Stimulated activated CD4-positive, alpha-beta T cell treated with anti-CD3 and anti-CD28 coated beads, Interleukin-12 subunit alpha, Interleukin-12 subunit beta, amount 100 ng/mL, for 4 hours (primary cell): ENCODE results near the gene PAPOLG.
"Not testable (repeated sequence)": the region's sequence is repeated elsewhere in the genome, so short reads cannot be mapped to it uniquely, and the experiment has no call there.

Experiments used
- DNase-seq: peaks from one replicate; pipeline ENCODE4 v3.0.0-alpha.2; 2020

Gene PAPOLG

DNA sequence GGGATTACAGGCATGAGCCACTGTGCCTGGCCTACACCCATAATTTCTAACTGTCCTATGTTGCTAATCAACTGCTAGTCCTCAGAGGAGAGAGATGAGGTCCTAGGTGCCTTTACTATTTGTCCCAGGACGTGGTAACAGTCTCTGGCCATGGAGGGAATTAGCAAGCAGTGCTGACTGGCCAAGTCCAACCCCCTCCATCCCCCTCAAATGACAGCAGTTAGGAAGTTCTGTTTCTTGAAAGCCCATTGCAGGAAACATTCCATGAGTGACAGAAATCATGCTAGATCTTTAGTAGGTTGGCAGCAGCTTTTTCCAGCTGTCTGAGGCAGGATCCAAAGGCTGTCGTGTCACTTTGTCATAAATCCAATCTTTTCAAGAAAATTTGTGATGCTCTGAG lies 69.6 kb downstream of the PAPOLG start:
- DNase-seq, result no peak

DNA sequence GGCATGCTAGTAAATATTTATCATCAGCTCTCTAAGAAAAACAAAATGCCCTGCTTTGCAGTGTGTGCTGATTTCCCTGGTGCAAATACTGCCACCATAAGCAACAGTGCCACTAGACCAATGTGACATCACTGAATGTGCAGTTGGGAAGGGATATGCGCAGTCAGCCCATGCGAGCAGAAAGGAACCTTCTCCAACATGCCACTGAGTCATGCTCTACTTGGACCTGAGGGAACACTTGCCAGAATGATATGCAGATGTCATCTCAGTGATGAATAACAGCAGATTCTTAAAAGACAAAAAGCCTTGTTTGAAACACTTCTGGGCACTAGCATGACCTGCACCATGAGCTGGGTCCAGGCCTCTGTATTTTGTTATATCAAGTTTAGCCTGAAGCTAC lies 70.0 kb downstream of the PAPOLG start:
- DNase-seq, result no peak

GRCh38 chr2:60826860-60827259 lies 70.8 kb downstream of the PAPOLG start:
- DNase-seq, result not testable (repeated sequence)

DNA sequence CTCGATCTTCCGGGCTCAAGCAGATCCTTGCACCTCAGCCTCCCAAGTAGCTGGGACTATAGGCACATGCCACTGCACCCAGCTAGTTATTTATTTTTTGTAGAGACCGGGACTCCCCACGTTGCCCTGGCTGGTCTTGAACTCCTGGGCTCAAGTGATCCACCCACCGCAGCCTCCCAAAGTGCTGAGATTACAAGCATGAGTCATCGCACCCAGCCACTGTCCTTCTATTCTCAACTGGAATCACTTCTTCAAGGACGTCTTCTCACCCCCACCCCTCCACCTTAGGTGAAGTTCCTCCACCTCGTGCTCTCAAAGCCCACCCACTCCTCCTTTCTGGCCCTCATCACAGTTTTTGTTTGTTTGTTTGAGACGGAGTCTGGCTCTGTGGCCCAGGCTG lies 71.3 kb downstream of the PAPOLG start:
- DNase-seq, result no peak

- no peak for DNase-seq
These were observed 74.9 kb downstream of the PAPOLG start for GRCh38 chr2:60830991-60831390.

DNA sequence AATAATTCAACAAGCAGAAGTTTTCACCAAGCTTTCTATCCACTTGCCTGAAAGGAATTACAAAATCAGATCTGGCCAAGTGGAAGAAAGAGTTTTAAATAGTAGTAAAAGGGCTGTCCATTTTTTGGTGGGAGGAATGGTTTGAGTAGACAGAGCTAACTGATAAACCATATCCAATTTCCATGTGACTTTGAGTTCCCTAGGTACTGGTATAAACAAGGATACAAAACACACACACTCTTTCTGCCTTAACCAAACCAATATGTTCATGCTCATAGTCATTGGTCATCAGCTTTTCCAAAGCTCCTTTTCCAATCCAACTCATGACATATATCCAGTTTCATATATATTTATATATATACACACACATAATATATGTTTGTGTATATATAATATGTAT lies 75.9 kb downstream of the PAPOLG start:
- no peak for DNase-seq

- DNase-seq, result no peak
These were observed 76.6 kb downstream of the PAPOLG start for GRCh38 chr2:60832621-60833020.

DNA sequence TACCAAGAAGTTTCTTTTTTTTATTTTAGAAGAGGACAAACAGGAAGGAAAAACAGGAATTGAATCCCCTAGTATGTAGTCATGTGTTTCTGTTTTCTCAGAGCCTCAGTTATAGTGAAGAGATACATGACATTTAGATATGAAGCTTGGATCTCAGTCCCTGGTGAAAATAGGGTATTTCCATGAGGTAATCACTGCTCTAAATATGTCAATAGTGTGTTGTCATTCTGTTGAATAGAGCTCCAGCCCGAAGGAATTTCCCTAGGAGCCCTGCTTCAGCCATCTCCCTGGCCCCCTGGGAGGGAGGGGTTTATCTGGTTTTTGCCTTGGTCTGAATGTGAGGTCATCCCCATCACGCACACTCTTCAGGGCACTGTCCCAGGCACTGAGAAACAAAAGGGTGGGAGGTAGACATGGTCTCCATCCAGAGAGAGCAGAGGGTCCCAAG lies 78.2 kb downstream of the PAPOLG start:
- no peak for DNase-seq

DNA sequence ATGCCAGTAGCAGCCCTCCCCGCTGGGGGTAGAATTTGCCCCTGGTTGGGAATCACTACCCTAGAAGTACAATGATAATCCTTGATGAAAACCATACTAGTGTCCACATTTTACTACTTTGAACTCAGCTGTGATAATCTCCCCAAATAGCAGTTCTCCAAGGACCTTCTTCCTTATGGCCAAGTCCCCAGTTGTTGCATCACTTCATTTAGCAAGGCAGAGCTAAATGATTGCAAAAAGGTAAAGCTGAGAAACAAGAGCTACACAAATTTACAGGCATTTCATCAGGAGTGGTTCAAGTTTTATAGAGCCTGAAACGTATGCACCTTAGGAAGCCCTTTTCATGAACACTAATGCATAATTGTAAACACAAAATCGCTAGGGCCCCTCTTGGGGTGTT lies 80.4 kb downstream of the PAPOLG start:
- no peak for DNase-seq

- DNase-seq, result no peak
These were observed 81.1 kb downstream of the PAPOLG start for GRCh38 chr2:60837123-60837522.

- DNase-seq, result no peak
These were observed 82.4 kb downstream of the PAPOLG start for GRCh38 chr2:60838481-60838880.

- DNase-seq, result no peak
These were observed 83.2 kb downstream of the PAPOLG start for GRCh38 chr2:60839126-60839813.

- DNase-seq, result no peak
These were observed 84.8 kb downstream of the PAPOLG start for GRCh38 chr2:60840880-60841279.

GRCh38 chr2:60843006-60843405 lies 86.9 kb downstream of the PAPOLG start:
- no peak for DNase-seq

GRCh38 chr2:60844105-60844504 lies 88.0 kb downstream of the PAPOLG start:
- no peak for DNase-seq

DNA sequence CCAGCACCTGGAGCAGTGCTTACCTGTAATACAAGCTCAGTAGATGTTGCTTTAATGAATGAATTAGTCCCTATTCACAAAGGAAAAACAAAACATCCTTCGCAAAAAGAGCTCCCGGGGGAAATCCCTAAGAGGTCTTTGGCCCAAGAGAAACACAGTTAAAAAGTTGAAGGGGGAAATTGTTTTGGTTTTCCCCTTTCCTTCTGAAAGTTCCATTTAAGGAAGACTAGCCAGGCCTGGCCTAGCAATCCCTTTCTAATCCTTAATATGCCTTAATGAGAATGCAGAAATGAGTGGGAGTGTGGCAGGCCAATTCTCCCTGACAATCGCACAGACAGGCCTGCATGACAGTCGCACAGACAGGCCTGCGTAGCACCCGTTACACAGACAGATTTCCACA lies 91.8 kb downstream of the PAPOLG start:
- no peak for DNase-seq
